Epidermal melanocyte (primary cell): ENCODE measurements around the gene TIAM2.
"Not testable (repeated sequence)": the region's sequence is repeated elsewhere in the genome, so short reads cannot be mapped to it uniquely, and the experiment has no call there.

Experiments
- DNase-seq: peaks from one replicate; pipeline ENCODE4 v3.0.0; 2011; ENCODE audit warnings: low spot score; ENCODE audit not compliant: insufficient read length

TIAM2 gene

GRCh38 chr6:154989448-154989847, 5.7 kb upstream of the TIAM2 start:
- DNase-seq = no peak

GRCh38 chr6:154991207-154991606, 3.9 kb upstream of the TIAM2 start:
- DNase-seq = no peak

GRCh38 chr6:154993026-154993425, 2.1 kb upstream of the TIAM2 start:
- no peak for DNase-seq

- DNase-seq = no peak
These were observed 1.4 kb upstream of the TIAM2 start for GRCh38 chr6:154993710-154994109.

- no peak for DNase-seq
These were observed 270 bp upstream of the TIAM2 start for GRCh38 chr6:154994836-154995253.

GRCh38 chr6:154996016-154996590, 988 bp downstream of the TIAM2 start:
- no peak for DNase-seq

GRCh38 chr6:154996841-154997311, 1.8 kb downstream of the TIAM2 start:
- DNase-seq = no peak

- no peak for DNase-seq
These were observed 3.7 kb downstream of the TIAM2 start for GRCh38 chr6:154998855-154999254.

- no peak for DNase-seq
These were observed 6.4 kb downstream of the TIAM2 start for GRCh38 chr6:155001482-155001881.

- DNase-seq = no peak
These were observed 6.8 kb downstream of the TIAM2 start for GRCh38 chr6:155001934-155002333.

- DNase-seq = no peak
These were observed 8.4 kb downstream of the TIAM2 start for GRCh38 chr6:155003476-155003875.

GRCh38 chr6:155004017-155004416, 8.9 kb downstream of the TIAM2 start:
- DNase-seq = no peak

- DNase-seq = no peak
These were observed 9.7 kb downstream of the TIAM2 start for GRCh38 chr6:155004576-155005372.

GRCh38 chr6:155008625-155009024, 13.5 kb downstream of the TIAM2 start:
- no peak for DNase-seq

GRCh38 chr6:155010940-155011339, 15.8 kb downstream of the TIAM2 start:
- DNase-seq = no peak

- no peak for DNase-seq
These were observed 16.7 kb downstream of the TIAM2 start for GRCh38 chr6:155011809-155012291.

- DNase-seq = no peak
These were observed 18.4 kb downstream of the TIAM2 start for GRCh38 chr6:155013457-155013876.

- no peak for DNase-seq
These were observed 19.0 kb downstream of the TIAM2 start for GRCh38 chr6:155014137-155014536.

GRCh38 chr6:155014670-155015300, 19.7 kb downstream of the TIAM2 start:
- DNase-seq = no peak

- DNase-seq = not testable (repeated sequence)
These were observed 23.3 kb downstream of the TIAM2 start for GRCh38 chr6:155018415-155018814.

- no peak for DNase-seq
These were observed 26.6 kb downstream of the TIAM2 start for GRCh38 chr6:155021680-155022079.

GRCh38 chr6:155022721-155023120, 27.6 kb downstream of the TIAM2 start:
- DNase-seq = no peak
